ENCODE data around the gene AGK.

DNA sequence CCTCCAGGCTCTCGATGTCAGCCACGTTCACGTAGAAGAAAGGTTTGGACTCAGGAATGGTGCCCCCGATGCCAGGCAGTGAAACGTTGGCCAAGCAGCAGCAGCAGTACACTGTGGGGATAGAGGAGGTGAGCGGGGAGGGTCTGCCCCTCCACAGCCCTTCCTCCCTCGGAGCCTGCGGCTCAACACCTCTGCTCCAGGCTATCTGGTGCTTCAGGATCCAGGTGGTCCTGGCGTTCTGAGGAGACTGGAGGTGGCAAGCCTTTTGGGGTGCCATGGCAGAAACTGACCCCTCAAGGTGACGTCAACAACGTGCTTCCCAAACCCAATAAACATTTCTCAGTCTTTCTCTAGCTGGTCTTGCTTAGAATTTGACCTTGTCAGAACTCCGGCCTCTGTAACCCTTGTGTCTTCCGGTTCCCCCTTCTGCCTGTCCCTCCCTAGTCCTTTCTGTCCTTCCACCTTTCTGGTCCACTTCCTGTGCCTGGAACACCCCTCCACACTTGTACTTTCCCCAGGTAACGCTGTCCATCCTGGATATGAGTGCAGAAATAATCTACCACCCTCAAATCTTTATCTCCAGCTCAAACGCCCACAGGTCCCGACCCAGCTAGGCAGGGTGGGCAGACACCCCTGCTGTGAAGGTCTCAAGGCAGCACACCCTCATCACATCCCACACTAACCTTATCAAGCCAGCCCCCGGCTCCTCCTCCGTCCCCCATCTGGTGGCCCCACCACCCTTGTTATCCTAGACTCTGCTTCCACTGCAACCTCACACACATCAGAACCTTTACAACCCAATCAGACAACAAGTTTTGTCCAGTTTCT is 114.2 kb downstream of the AGK start:
- TF ChIP-seq POLR2AphosphoS5 (IDR thresholded peaks at IDR 0.05; ENCODE audit: borderline replicate concordance, low read depth, low read length) (no peak), EZH2 (IDR thresholded peaks at IDR 0.05) (no peak), FOXP2 (optimal IDR thresholded peaks at IDR 0.05; ENCODE audit: control extremely low read depth, extremely low read length, insufficient read depth) (no peak)

All from SK-N-MC (cell line).